Bone marrow (tissue), 2 donors: ENCODE results near the gene PGS1.
"Not testable (repeated sequence)": the region's sequence is repeated elsewhere in the genome, so short reads cannot be mapped to it uniquely, and the experiment has no call there.

ENCODE experiments used
- DNase-seq, 2 donors: peaks; one replicate each; lab custom pipeline; 2025; lab: John Stamatoyannopoulos, UW

The PGS1 gene, protein sequence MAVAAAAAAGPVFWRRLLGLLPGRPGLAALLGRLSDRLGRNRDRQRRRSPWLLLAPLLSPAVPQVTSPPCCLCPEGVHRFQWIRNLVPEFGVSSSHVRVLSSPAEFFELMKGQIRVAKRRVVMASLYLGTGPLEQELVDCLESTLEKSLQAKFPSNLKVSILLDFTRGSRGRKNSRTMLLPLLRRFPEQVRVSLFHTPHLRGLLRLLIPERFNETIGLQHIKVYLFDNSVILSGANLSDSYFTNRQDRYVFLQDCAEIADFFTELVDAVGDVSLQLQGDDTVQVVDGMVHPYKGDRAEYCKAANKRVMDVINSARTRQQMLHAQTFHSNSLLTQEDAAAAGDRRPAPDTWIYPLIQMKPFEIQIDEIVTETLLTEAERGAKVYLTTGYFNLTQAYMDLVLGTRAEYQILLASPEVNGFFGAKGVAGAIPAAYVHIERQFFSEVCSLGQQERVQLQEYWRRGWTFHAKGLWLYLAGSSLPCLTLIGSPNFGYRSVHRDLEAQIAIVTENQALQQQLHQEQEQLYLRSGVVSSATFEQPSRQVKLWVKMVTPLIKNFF

GRCh38 chr17:78378225-78379130, at the start of gene PGS1:
Gene PGS1, plus strand, starts transcription at chr17:78378649. Its CDS starts 17 bp downstream, at chr17:78378666.
- peak; percentile 38 to 65 for DNase-seq

- DNase-seq, result peak; percentile 74 to 83
Measured at GRCh38 chr17:78329263-78330059, 49.0 kb upstream of the PGS1 start.

- DNase-seq, result no peak
Measured at GRCh38 chr17:78330570-78331224, 47.8 kb upstream of the PGS1 start.

GRCh38 chr17:78331355-78331754, 47.1 kb upstream of the PGS1 start:
- not testable (repeated sequence) for DNase-seq

- no peak for DNase-seq
Measured at GRCh38 chr17:78332991-78333390, 45.5 kb upstream of the PGS1 start.

- DNase-seq, result no peak
Measured at GRCh38 chr17:78335209-78335608, 43.2 kb upstream of the PGS1 start.

DNA sequence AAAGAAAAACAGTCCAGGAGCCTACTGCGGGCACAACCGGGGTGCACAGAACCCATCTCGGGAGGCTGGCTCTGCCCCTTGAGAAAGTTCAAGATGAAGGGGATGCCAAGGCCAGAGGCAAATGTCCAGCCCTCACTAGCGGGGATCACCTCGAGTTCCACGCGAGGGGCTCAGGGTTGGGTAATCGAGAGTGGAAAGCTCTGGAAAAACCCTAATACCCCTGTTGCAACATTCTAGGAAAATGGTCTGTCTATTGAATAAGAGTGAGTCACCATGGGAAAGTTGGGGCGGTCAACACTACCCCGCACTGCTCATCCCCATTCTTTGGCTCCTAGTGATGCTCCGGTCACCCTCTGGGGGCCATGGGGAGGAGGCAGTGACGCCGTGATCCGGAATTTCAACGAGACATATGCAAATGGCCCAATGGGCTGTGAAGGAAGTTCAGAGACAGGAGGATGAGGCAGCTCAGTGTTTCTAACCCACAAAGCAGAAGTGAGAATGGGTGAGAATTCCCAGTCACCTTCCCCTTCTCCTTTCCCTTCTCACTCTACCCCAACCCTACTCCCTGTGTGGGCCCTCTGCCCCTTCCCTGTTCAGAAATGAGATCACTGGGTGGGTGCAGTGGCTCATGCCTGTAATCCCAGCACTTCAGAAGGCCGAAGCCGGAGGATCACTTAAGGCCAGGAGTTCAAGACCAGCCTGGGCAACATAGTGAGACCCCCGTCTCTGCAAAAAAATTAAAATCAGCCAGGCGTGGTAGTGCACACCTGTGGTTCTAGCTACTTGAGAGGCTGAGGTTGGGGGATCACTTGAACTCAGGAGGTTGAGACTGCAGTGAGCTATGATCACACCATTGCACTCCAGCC, 41.0 kb upstream of the PGS1 start:
- peak; percentile 26 to 65 for DNase-seq

DNA sequence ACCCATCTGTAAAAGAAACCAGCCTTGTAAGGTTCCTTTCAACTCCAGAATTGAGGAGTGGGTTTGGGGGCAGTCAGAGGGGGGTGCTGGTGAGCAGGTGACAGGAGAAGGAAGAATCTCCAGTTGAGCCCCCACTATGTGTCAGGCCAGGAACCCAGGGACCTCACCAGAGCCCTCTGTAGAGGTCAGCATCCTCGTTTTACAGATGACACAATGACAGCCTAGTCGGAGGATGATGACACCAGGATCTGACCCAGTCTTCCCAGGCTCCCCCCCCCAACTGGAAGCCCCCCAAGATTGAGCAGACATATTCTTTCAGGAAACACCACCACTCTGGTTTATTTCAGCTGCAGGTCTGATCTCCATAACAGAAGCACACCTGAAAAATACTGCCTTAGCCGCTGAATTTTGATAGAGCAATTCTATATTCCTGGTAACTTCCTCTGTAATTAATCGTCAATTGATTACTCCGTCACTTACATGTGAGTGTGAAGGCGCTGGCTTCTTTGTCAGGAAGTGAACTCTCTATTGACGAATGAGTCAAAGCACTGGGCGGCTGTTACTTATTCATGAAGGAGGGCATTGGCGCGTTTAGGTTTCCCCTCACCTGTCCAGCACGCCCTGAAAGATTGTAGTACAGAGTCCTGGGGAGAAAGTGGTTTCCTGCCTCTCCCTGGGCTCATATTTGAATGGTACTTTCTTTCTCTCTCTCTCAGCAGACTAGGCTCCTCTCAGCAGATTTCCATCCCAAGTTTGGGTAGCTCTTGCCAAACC, 39.8 kb upstream of the PGS1 start:
- no peak for DNase-seq

GRCh38 chr17:78340183-78340955, 38.1 kb upstream of the PGS1 start:
- DNase-seq, result no peak

DNA sequence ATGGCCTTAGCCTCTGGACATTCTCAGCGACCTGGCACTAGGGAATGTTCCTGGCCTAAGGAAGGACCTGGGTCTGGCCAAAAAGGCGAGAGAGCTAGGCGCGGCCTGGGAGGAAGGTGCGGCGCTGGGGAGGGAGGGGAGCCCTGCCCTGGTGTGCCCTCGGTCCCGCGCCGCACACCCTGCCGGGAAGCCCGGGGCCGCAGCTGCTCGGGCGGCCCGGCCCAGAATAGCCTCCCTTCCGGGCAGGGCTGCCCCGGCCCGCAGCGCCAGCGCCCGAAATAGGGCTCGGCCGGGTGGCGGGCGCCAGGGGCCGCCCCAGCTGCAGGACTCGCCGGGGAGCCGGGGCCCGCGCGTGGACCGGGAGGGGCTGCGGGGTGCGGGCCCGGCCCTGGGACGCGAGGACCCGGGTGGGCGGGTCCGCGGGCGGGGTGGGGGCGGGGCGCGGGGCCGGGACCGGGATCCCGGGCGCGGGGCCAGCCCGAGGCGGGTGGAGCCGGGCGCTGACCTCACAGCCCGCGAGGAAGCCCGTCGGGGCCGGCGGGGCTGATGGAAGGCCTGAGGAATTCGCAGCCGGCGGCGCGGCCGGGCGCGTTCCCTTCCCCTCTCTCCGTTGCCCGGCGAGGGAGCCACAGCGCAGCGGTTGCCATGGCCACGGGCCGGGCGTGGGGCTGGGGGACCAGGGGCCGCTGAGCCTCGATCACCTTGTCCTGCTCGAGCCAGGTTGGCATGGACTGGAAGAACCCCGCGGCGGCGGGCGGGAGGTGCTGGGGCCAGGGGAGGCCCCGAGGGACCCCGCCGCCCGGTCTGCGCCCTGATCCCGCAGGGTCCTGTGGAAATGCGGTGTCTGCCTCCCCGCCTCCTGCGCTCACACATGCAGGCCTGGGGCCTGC, 36.6 kb upstream of the PGS1 start:
- peak in 1 of 2 donors; percentile 70 for DNase-seq

DNA sequence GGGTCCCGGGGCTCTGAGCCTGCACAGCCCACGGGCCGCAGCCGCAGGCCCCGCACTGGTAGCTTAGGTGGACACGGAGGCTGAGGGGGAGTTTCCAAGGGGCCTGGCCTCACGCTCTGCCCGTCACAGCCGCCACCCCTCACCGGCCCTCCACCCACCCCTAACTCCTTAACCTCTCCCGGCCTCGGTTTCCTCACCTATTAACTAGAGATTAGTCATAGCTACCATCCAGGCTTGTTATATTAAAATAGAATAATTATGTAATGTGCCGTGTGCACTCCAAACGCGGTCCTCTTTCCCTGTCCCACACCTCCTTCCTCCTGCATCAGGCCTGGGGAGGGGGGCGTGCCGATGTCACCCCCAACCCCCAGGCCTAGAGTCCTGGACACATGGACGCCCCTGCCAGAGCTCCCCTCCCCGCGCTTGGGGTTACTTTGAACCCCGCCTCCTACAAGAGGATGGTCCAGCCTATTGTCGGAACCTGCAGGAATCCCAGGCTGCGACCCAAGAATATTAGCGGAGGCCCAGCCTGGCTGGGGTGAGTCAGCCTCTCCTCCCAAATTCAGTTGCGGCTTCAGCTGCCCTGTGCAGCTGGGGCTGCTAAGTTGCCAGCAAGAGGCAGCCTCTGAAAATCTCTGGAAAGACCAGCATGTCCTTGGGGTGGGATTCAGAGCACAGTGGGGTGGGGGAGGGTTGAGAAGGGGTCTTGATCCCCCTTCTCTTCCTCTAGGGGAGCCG, 35.8 kb upstream of the PGS1 start:
- DNase-seq, result peak in 1 of 2 donors; percentile 77

GRCh38 chr17:78343187-78343542, 35.3 kb upstream of the PGS1 start:
- peak in 1 of 2 donors; percentile 77 for DNase-seq

DNA sequence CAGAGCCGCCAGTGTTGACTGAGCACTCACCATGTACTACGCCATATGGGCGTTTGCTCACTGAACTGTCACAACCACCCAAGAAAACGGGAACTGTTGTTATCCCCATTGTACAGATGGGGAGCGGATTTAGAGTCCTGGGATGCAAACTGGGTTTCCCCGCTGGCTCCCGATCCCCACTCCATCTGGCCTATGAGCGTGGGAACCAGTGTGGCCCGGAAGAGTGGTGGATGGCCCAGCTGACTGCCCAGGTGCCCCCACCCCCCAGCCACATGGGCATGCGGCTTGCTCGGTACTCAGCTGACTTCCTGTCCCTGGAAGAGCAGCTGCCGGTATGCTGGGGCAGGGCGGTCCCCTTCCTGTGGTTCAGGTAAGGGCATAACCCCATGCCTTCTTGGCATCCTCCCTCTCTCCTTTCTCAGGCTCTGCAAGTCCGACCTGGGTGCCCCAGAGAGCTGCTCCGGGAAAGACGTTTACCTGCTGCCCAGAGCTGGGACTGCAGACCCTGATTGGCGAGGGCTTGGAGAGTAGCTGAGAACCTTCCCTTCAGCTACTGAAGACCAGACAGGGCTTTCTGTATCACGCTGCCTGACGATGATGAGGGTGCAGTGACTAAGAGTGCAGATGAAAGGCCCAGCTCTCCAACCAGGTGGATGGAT, 34.8 kb upstream of the PGS1 start:
- DNase-seq, result no peak

DNA sequence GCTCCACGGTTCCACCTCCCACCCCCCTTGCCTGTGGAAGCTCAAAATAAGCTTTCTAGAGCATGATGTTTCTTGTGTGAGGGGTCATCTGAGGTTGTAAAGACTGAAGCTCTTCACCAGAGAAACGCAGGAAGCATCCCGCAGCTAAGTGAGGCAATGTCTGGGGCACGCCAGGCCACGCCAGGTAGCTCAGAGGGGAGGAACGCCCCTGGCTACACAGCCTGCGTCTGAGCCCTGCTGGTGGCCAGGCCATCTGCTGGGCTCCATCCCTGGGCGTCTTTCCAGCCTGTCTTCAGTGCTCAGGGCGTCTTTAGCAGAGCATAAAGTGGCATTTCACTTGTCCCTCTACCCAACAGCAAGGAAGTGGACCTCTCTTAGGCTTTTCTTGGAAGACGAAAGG, 33.8 kb upstream of the PGS1 start:
- DNase-seq, result no peak

DNA sequence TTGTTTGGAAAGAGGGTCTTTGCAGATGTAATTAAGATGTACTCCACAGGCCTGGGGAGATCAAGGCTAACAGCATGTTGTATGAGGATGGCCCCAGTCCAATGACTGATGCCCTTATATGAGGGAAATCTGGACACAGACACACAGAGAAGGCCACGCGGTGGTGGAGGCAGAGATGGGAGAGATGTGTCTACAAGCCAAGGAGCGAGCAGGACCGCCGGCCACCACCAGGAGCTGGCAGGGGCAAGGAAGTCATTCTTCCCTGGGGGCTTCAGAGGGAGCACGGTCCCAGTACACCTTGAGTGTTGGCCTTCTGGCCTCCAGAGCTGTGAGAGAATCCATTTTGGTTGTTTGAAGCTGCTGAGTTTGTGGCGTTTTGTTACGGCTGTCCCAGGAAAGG, 33.3 kb upstream of the PGS1 start:
- DNase-seq, result no peak

DNA sequence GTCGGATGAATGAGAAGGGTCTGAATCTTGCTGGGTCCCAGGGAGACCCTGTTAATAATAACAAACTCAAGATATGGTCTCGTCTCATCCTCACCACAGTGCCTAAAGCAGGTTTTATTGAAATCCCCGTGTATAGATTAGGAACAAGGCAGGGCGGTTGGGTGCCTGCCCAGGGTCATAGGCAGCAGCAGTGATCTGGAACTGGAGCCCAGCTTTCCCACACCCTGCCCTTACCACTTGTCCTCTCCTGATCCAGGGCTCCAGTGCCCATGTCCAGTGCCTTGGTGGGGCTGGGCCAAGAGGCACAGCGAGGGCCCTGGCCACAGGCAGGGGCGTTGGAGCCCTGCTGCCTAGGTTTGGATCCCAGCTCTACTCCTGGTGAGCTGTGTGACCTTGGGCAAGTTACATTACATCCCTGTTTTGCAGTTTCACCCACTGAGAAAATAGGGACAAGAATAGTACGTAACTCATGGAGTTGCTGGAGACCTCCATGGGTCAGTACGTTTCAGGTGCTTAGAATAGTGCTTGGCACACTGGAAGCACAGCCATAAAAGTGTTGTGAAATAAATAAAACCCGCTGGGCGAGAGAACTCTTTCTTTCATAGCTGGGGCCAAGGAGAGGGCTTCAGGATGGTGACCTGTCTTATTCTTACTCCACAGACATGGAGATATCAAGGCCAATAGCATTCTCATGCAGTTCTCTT, 32.5 kb upstream of the PGS1 start:
- DNase-seq, result no peak
